ENCODE measurements around the gene MACROH2A1.

The MACROH2A1 gene

GRCh38 chr5:135353952-135354721 is 44.9 kb downstream of the MACROH2A1 start:
- TF ChIP-seq CTCF (IDR thresholded peaks at IDR 0.05): no peak
- Histone ChIP-seq H3K27ac (no peak overlapping the region), H3K4me1 (ENCODE audit: control insufficient read depth in 1 of 2, insufficient read depth in 1 of 2, low read depth in 1 of 2, low read length in 1 of 2) (no peaks in the 10 kb centered on the region), H3K27me3 (no peaks in the 10 kb centered on the region), H3K9me3 (no peaks in the 10 kb centered on the region), H3K36me3 (peaks cover 91% of the 10 kb centered on the region), H3K4me3 (ENCODE audit: low read depth in 1 of 2, low read length in 1 of 2) (no peak overlapping the region)

GRCh38 chr5:135350536-135350935 is 48.5 kb downstream of the MACROH2A1 start:
- peaks cover 88% of the 10 kb centered on the region for H3K36me3 ChIP-seq
- no peak for TF ChIP-seq CTCF (IDR thresholded peaks at IDR 0.05)
- H3K27ac ChIP-seq: no peak overlapping the region
- no peaks in the 10 kb centered on the region for H3K27me3 ChIP-seq
- no peaks in the 10 kb centered on the region for H3K4me1 ChIP-seq (ENCODE audit: control insufficient read depth in 1 of 2, insufficient read depth in 1 of 2, low read depth in 1 of 2, low read length in 1 of 2)
- no peaks in the 10 kb centered on the region for H3K9me3 ChIP-seq
- no peak overlapping the region for H3K4me3 ChIP-seq (ENCODE audit: low read depth in 1 of 2, low read length in 1 of 2)

- Histone ChIP-seq H3K27me3 (no peaks in the 10 kb centered on the region), H3K9me3 (no peaks in the 10 kb centered on the region), H3K4me1 (ENCODE audit: control insufficient read depth in 1 of 2, insufficient read depth in 1 of 2, low read depth in 1 of 2, low read length in 1 of 2) (no peaks in the 10 kb centered on the region), H3K27ac (no peak overlapping the region), H3K4me3 (ENCODE audit: low read depth in 1 of 2, low read length in 1 of 2) (no peak overlapping the region), H3K36me3 (peaks cover 88% of the 10 kb centered on the region)
- TF ChIP-seq CTCF (IDR thresholded peaks at IDR 0.05): no peak
These were observed 49.1 kb downstream of the MACROH2A1 start for GRCh38 chr5:135349886-135350285.

- no peak for TF ChIP-seq CTCF (IDR thresholded peaks at IDR 0.05)
- H3K27ac ChIP-seq: peak overlapping the region; percentile 41
- H3K4me1 ChIP-seq (ENCODE audit: control insufficient read depth in 1 of 2, insufficient read depth in 1 of 2, low read depth in 1 of 2, low read length in 1 of 2): no peaks in the 10 kb centered on the region
- no peaks in the 10 kb centered on the region for H3K27me3 ChIP-seq
- peaks cover 88% of the 10 kb centered on the region for H3K36me3 ChIP-seq
- H3K9me3 ChIP-seq: no peaks in the 10 kb centered on the region
- H3K4me3 ChIP-seq (ENCODE audit: low read depth in 1 of 2, low read length in 1 of 2): no peak overlapping the region
These were observed 49.6 kb downstream of the MACROH2A1 start for GRCh38 chr5:135349451-135349850.

GRCh38 chr5:135348918-135349317 is 50.1 kb downstream of the MACROH2A1 start:
- Histone ChIP-seq H3K9me3 (no peaks in the 10 kb centered on the region), H3K27me3 (no peaks in the 10 kb centered on the region), H3K36me3 (peaks cover 88% of the 10 kb centered on the region), H3K4me1 (ENCODE audit: control insufficient read depth in 1 of 2, insufficient read depth in 1 of 2, low read depth in 1 of 2, low read length in 1 of 2) (no peaks in the 10 kb centered on the region), H3K27ac (peak overlapping the region; percentile 41), H3K4me3 (ENCODE audit: low read depth in 1 of 2, low read length in 1 of 2) (no peak overlapping the region)
- no peak for TF ChIP-seq CTCF (IDR thresholded peaks at IDR 0.05)

Data from neutrophil (primary cell).